H54 (cell line): ENCODE data around the gene CD248.
A peak's percentile ranks its signal among the peaks of the same experiment; 100 is the strongest.
"Not testable (repeated sequence)": the region's sequence is repeated elsewhere in the genome, so short reads cannot be mapped to it uniquely, and the experiment has no call there.

Source experiments
- DNase-seq: peaks from one replicate; pipeline ENCODE4 v3.0.0; 2011; ENCODE audit warnings: low spot score, mixed read lengths; ENCODE audit not compliant: insufficient read length
- FAIRE-seq: peaks from 3 replicates; lab custom pipeline; 2011; peaks lifted over from hg19 to GRCh38; lab: Jason Lieb, UNC
- POLR2A ChIP-seq: IDR thresholded peaks from 2 replicates; pipeline ENCODE4 v1.6.1; 2011; ENCODE audit warnings: low read depth, mild to moderate bottlenecking, low read length

CD248 gene

GRCh38 chr11:66328031-66328301, 11.1 kb upstream of the CD248 start:
- no peak; the same call in 1 of the 2 replicates for TF ChIP-seq POLR2A
- DNase-seq, result no peak
- FAIRE-seq, result no peak

GRCh38 chr11:66327171-66328030, 10.6 kb upstream of the CD248 start:
- FAIRE-seq, result no peak
- peak; percentile 82 for DNase-seq

GRCh38 chr11:66326261-66327111, 9.6 kb upstream of the CD248 start:
- peak; percentile 76 for DNase-seq
- no peak for FAIRE-seq

More at GRCh38 chr11:66327171-66328030, 10.6 kb upstream of the CD248 start:
- TF ChIP-seq POLR2A, result peak; percentile 30; the same call in 1 of the 2 replicates

GRCh38 chr11:66325263-66325671, 8.4 kb upstream of the CD248 start:
- DNase-seq (no peak), FAIRE-seq (no peak)
- TF ChIP-seq POLR2A, result no peak

More at GRCh38 chr11:66326261-66327111, 9.6 kb upstream of the CD248 start:
- 0 out of 2 replicates have a peak, but pooled peaks have one; percentile 18 for TF ChIP-seq POLR2A

GRCh38 chr11:66324664-66325063, 7.8 kb upstream of the CD248 start:
- no peak for TF ChIP-seq POLR2A
- DNase-seq, result no peak
- FAIRE-seq, result no peak

GRCh38 chr11:66323684-66324083, 6.8 kb upstream of the CD248 start:
- no peak for TF ChIP-seq POLR2A
- no peak for DNase-seq
- FAIRE-seq, result no peak

- DNase-seq, result no peak
- no peak for FAIRE-seq
Observed at GRCh38 chr11:66322732-66323427, 6.0 kb upstream of the CD248 start.

GRCh38 chr11:66321606-66322005, 4.8 kb upstream of the CD248 start:
- no peak for TF ChIP-seq POLR2A
- no peak for DNase-seq
- FAIRE-seq, result no peak

More at GRCh38 chr11:66322732-66323427, 6.0 kb upstream of the CD248 start:
- TF ChIP-seq POLR2A, result no peak

- DNase-seq, FAIRE-seq: not testable (repeated sequence)
Observed at GRCh38 chr11:66320748-66321147, 3.9 kb upstream of the CD248 start.

- FAIRE-seq, DNase-seq: not testable (repeated sequence)
Observed at GRCh38 chr11:66320289-66320688, 3.4 kb upstream of the CD248 start.

GRCh38 chr11:66318600-66318970, 1.7 kb upstream of the CD248 start:
- FAIRE-seq (no peak), DNase-seq (no peak)

GRCh38 chr11:66317723-66318599, 1.1 kb upstream of the CD248 start:
- no peak for FAIRE-seq
- DNase-seq, result no peak
- TF ChIP-seq POLR2A, result no peak

More at GRCh38 chr11:66318600-66318970, 1.7 kb upstream of the CD248 start:
- TF ChIP-seq POLR2A, result no peak

- TF ChIP-seq POLR2A, result no peak
- DNase-seq (no peak), FAIRE-seq (no peak)
Observed at GRCh38 chr11:66317322-66317722, 478 bp upstream of the CD248 start.
